GM20431 (cell line): Measurements from ENCODE around the gene HOXD3.

ENCODE experiments used
- in situ Hi-C: fragments of 300-500 bp; cut with MseI, MboI; formaldehyde crosslinking; loops from one replicate; pipeline ENCODE4 v1.15.0; 2020; ENCODE audit warnings: low sequenced_read_pairs; ENCODE audit not compliant: unreplicated experiment

The HOXD3 gene

GRCh38 chr2:176158855-176159662 lies 2.0 kb downstream of the HOXD3 start:
- in situ Hi-C loops = no loop called here

GRCh38 chr2:176159663-176160250 lies 2.6 kb downstream of the HOXD3 start:
- in situ Hi-C loops = no loop called here

GRCh38 chr2:176160251-176160985 lies 3.3 kb downstream of the HOXD3 start:
- in situ Hi-C loops = no loop called here

- in situ Hi-C loops = no loop called here
Observed at GRCh38 chr2:176160986-176161824, 4.1 kb downstream of the HOXD3 start.

- in situ Hi-C loops = no loop called here
Observed at GRCh38 chr2:176161825-176162626, 4.9 kb downstream of the HOXD3 start.

GRCh38 chr2:176162911-176163671 lies 6.0 kb downstream of the HOXD3 start:
- in situ Hi-C loops = no loop called here

- in situ Hi-C loops = no loop called here
Observed at GRCh38 chr2:176163672-176164056, 6.6 kb downstream of the HOXD3 start.

GRCh38 chr2:176164201-176164600 lies 7.1 kb downstream of the HOXD3 start:
- in situ Hi-C loops = no loop called here

GRCh38 chr2:176164611-176165369 lies 7.7 kb downstream of the HOXD3 start:
- in situ Hi-C loops = no loop called here

GRCh38 chr2:176165370-176166050 lies 8.4 kb downstream of the HOXD3 start:
- in situ Hi-C loops = no loop called here

GRCh38 chr2:176166272-176166671 lies 9.2 kb downstream of the HOXD3 start:
- in situ Hi-C loops = no loop called here

- in situ Hi-C loops = no loop called here
Observed at GRCh38 chr2:176167398-176167797, 10.3 kb downstream of the HOXD3 start.

- in situ Hi-C loops = no loop called here
Observed at GRCh38 chr2:176169181-176169580, 12.1 kb downstream of the HOXD3 start.

GRCh38 chr2:176169711-176170110 lies 12.6 kb downstream of the HOXD3 start:
- in situ Hi-C loops = no loop called here

GRCh38 chr2:176170602-176171305 lies 13.6 kb downstream of the HOXD3 start:
- in situ Hi-C loops = no loop called here

- in situ Hi-C loops = no loop called here
Observed at GRCh38 chr2:176171351-176172006, 14.4 kb downstream of the HOXD3 start.
